NOMO-1 (cell line): ENCODE data around the gene MIEN1.
"Not testable (repeated sequence)": the region's sequence is repeated elsewhere in the genome, so short reads cannot be mapped to it uniquely, and the experiment has no call there.

ENCODE experiments used
- DNase-seq, 2 experiments: peaks; one replicate each; lab custom pipeline; 2025; ENCODE audit not compliant: unreplicated experiment in 2 of 2; lab: John Stamatoyannopoulos, UW

The MIEN1 gene

GRCh38 chr17:39719563-39720355 is 10.6 kb downstream of the MIEN1 start:
- DNase-seq: no peak

- no peak for DNase-seq
Measured at GRCh38 chr17:39717660-39718059, 12.7 kb downstream of the MIEN1 start.

GRCh38 chr17:39716879-39717536 is 13.3 kb downstream of the MIEN1 start:
- DNase-seq: no peak

DNA sequence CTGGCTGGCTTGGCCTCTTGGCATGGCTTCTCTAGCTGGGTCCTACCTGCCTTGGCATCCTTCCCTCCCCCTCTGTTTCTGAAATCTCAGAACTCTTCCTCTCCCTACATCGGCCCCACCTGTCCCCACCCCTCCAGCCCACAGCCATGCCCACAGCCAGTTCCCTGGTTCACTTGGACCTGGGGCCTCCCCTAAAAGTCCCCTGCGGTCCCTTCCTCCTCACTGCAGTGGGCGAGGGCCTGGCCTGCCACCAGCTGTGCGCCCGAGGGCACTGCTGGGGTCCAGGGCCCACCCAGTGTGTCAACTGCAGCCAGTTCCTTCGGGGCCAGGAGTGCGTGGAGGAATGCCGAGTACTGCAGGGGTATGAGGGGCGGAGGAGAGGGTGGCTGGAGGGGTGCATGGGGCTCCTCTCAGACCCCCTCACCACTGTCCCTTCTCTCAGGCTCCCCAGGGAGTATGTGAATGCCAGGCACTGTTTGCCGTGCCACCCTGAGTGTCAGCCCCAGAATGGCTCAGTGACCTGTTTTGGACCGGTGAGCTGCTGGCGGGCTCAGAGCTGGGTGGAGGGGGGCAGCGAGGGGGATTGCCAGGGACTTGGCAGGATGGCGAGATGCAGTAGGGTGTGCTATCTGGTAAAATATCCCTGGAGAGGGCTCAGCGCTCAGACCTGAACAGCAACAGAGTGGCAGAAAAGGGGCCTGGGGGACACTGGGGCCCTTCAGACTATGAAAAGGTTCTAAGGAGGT is 14.1 kb downstream of the MIEN1 start:
- DNase-seq: no peak

- no peak for DNase-seq
Measured at GRCh38 chr17:39715375-39716072, 14.8 kb downstream of the MIEN1 start.

DNA sequence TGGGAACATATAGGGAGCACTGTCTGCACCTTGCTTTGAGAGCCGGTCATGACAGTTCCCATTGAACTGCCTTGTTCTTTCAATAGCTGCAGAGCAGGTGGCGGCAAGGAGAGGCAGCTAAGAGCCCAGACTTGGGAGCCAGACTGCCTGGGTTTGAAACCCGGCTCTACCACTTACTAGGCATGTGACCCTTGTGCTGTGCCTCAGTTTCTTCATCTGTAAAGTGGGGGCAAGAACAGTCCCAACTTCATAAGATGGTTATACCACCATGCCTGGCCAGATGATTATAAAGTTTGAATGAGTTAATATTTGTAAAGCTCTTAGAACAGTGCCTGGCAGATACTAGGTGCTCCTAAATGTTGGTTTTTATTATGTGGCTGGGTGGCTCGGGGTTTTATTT is 16.1 kb downstream of the MIEN1 start:
- DNase-seq: no peak

DNA sequence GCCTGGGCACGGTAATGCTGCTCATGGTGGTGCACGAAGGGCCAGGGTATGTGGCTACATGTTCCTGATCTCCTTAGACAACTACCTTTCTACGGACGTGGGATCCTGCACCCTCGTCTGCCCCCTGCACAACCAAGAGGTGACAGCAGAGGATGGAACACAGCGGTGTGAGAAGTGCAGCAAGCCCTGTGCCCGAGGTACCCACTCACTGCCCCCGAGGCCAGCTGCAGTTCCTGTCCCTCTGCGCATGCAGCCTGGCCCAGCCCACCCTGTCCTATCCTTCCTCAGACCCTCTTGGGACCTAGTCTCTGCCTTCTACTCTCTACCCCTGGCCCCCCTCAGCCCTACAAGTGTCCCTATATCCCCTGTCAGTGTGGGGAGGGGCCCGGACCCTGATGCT is 18.5 kb downstream of the MIEN1 start:
- DNase-seq: no peak

DNA sequence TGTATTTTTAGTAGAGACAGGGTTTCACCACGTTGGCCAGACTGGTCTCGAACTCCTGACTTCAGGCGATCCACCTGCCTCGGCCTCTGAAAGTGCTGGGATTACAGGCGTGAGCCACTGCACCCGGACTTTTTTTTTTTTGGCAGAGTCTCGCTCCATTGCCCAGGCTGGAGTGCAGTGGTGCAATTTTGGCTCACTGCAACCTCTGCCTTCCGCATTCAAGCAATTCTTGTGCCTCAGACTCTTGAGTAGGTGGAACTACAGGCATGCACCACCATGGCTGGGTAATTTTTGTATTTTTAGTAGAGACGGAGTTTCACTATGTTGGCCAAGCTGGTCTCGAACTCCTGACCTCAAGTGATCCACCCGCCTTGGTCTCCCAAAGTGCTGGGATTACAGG is 19.3 kb downstream of the MIEN1 start:
- DNase-seq: not testable (repeated sequence)

GRCh38 chr17:39709998-39710964 is 20.1 kb downstream of the MIEN1 start:
- no peak for DNase-seq

GRCh38 chr17:39709319-39709997 is 20.9 kb downstream of the MIEN1 start:
- DNase-seq: no peak

GRCh38 chr17:39706921-39707337 is 23.4 kb downstream of the MIEN1 start:
- DNase-seq: no peak

DNA sequence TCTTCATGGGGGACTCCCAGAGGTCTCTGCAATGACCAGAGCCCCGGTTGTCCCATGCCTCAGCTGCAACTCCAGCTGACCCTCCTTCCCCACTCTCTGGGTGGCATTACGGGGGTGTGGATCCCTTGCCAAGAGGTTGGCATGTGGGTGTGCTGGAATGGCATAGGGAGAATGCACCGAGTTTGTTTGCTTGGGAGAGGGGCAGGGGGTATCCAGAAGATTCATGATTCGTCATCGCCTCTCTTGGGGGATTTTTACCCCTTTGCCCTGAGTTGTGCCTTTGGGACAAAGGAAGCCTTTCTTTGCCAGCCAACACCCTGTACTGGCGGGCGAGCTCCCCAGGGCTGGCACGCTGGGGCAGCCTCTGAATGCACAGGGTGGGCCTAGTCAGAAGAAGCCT is 23.9 kb downstream of the MIEN1 start:
- DNase-seq: no peak

DNA sequence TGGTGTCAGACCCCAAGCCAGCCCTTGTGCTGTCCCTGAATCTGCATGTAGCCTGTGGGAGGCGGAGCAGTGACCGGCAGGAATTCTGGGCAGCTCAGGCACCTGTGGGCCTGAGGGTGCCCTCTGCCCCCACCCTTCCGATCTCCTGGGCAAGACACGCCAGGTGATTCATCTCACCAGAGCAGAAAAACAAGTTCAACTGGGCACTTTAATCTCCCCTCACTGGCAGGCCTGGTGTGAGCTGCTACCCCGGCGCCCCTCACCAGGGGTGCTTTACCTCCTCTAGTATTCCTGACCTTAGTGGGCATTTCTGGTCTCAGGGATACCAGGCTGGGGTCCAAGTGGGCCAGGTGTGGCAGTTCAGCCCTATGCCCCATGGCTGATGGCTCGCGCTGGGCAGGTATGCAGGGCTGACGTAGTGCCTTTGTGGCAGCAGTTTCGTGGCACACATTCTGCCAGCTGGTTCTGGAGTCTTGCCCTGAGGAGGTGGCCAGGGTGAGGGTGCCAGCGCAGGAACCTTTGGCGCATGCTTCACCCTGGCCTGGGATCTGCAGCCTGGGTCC is 24.5 kb downstream of the MIEN1 start:
- no peak for DNase-seq

GRCh38 chr17:39704821-39705551 is 25.3 kb downstream of the MIEN1 start:
- DNase-seq: no peak

DNA sequence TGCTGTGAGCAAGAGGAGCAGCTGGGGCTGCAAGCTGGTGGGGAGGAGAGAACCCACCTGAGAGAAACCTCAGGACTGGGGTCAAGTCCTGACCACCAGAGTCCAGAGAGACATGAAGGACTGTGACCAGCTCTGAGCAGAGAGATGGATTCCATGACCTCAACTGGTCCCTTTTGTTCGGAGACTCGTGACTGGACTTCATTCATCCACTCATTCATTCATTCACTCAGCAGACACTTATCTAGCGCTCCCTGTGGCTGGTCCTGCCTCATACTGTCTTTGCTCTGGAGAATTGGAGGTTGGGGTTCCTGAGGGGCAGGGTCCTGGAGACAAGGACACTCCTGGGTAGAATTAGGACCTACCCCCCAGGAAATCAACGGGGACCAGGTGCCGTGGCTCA is 26.4 kb downstream of the MIEN1 start:
- no peak for DNase-seq

GRCh38 chr17:39702901-39703893 is 27.1 kb downstream of the MIEN1 start:
- DNase-seq: no peak

DNA sequence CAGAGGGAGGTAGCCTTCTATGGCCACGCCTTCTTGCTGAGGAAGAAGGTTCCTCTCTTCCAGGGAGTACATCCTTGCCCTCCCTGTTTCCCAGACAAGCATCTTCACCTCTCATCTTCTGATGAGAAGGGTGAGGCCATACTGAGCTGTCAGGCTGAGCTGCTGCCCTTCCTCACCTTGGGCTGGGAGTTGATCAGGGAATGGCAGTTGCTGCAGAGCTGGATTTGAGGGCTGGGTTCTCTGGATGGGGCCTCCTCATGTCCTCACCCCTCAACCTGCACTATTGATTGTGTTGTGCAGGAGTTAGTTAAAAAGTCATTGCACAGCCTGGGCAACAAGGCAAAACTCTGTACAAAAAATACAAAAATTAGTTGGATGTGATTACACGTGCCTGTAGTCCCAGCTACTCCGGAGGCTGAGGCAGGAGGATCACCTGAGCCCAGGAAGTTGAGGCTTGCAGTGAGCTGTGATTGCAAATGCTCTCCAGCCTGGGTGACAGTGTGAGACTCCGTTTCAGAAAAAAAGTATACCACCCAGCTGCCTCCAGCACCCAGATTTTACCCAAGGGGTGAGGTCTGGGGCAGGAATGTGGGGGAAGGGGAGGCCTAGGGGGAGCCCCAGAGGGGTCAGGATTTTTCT is 28.4 kb downstream of the MIEN1 start:
- no peak for DNase-seq
